OCI-LY1 (cell line): ENCODE results near the gene PKN2.

Source experiments
- CTCF ChIP-seq: fragments of 200-600 bp; sonication (generic), shearing (Covaris generic); IDR thresholded peaks from 2 replicates; pipeline ENCODE4 v1.5.1; 2017; ENCODE audit warnings: mild to moderate bottlenecking, antibody characterized with exemption, low read length, moderate library complexity, mixed read lengths
- EZH2 ChIP-seq: fragments of 200-600 bp; sonication (generic), shearing (Covaris generic); IDR thresholded peaks from 2 replicates; pipeline ENCODE4 v1.8.0; 2017; ENCODE audit warnings: borderline replicate concordance, mixed run types, mild to moderate bottlenecking, antibody characterized with exemption, low read length, moderate library complexity, mixed read lengths

- TF ChIP-seq CTCF (no peak), EZH2 (no peak)
These were observed 128.3 kb downstream of the PKN2 start for GRCh38 chr1:88812366-88812765.
